Measurements from ENCODE around the gene GTF2B. TPM values are rescaled to one million over a fixed set of nuclear protein-coding genes. Genes with fewer than 3 reads are reported as not detected.
"Not testable (repeated sequence)": the region's sequence is repeated elsewhere in the genome, so short reads cannot be mapped to it uniquely, and the experiment has no call there.

The GTF2B gene
- total RNA-seq, 1 donor from 2014 or later: 28.3 TPM

DNA sequence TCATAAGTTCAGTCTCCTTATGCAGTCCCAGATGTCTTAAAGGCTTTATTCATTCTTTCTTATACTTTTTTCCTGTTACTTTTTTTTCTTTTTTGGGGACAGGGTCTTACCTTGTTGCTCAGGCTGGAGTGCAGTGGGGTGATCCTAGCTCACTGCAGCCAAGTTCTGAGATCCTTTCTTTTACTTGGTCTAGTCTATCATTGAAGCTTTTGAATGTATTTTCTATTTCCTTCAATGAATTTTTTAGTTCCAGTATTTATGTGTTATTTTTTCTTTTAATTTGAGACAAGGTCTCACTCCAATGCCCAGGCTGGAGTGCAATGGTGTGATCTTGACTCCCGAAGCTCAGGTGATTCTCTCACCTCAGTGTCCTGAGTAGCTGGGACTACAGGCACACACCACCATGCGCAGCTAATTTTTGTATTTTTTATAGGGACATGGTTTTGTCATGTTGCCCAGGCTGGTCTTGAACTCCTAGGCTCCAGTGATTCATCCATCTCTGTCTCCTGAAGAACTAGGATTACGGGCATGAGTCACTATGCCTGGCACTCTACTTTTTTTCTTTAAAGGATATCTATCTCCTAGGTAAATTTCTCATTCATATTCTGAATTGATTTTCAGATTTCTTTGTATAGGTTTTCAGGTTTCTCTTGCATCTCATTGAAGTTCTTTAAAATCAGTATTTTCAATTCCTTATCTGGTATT lies 26.1 kb upstream of the GTF2B start:
- Histone ChIP-seq H3K9ac (ENCODE audit: low read length) (no peak overlapping the region), H3K4me1 (ENCODE audit: insufficient read depth, low read length) (no peaks in the 10 kb centered on the region), H3K4me3 (ENCODE audit: insufficient read depth, low read depth, low read length) (no peak overlapping the region), H4K20me1 (ENCODE audit: insufficient read depth, low read length) (no peaks in the 10 kb centered on the region), H3K4me2 (ENCODE audit: low read length) (no peak overlapping the region), H3K79me2 (ENCODE audit: insufficient read depth, low read length) (no peaks in the 10 kb centered on the region), H3K36me3 (ENCODE audit: insufficient read depth, low read length) (no peaks in the 10 kb centered on the region), H3K9me3 (ENCODE audit: insufficient read depth, low read depth, low read length) (no peaks in the 10 kb centered on the region), H3K27ac (ENCODE audit: low read depth, low read length) (no peak overlapping the region), H3K27me3 (ENCODE audit: insufficient read depth, low read length) (no peaks in the 10 kb centered on the region), H2AFZ (ENCODE audit: low read depth, low read length) (no peak overlapping the region)
- FAIRE-seq: no peak
- H3K4me1 Mint-ChIP-seq (ENCODE audit: low read depth, unreplicated experiment): no peaks in the 10 kb centered on the region
- no peak overlapping the region for H3K27ac Mint-ChIP-seq (ENCODE audit: unreplicated experiment)
- H3K36me3 Mint-ChIP-seq (ENCODE audit: low read depth, unreplicated experiment): peaks cover 32% of the 10 kb centered on the region
- DNase-seq (ENCODE audit: low read depth): no peak
- no peaks in the 10 kb centered on the region for H3K27me3 Mint-ChIP-seq (ENCODE audit: low read depth, unreplicated experiment)
- no peak overlapping the region for H3K4me3 Mint-ChIP-seq (ENCODE audit: unreplicated experiment)
- H3K9me3 Mint-ChIP-seq (ENCODE audit: unreplicated experiment): peaks cover 18% of the 10 kb centered on the region
- TF ChIP-seq EZH2 (IDR thresholded peaks at IDR 0.05; ENCODE audit: insufficient read depth, low read length): no peak
- TF ChIP-seq, protein P1, sequence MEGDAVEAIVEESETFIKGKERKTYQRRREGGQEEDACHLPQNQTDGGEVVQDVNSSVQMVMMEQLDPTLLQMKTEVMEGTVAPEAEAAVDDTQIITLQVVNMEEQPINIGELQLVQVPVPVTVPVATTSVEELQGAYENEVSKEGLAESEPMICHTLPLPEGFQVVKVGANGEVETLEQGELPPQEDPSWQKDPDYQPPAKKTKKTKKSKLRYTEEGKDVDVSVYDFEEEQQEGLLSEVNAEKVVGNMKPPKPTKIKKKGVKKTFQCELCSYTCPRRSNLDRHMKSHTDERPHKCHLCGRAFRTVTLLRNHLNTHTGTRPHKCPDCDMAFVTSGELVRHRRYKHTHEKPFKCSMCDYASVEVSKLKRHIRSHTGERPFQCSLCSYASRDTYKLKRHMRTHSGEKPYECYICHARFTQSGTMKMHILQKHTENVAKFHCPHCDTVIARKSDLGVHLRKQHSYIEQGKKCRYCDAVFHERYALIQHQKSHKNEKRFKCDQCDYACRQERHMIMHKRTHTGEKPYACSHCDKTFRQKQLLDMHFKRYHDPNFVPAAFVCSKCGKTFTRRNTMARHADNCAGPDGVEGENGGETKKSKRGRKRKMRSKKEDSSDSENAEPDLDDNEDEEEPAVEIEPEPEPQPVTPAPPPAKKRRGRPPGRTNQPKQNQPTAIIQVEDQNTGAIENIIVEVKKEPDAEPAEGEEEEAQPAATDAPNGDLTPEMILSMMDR (IDR thresholded peaks at IDR 0.05; ENCODE audit: insufficient read depth, low read depth, low read length): no peak

DNA sequence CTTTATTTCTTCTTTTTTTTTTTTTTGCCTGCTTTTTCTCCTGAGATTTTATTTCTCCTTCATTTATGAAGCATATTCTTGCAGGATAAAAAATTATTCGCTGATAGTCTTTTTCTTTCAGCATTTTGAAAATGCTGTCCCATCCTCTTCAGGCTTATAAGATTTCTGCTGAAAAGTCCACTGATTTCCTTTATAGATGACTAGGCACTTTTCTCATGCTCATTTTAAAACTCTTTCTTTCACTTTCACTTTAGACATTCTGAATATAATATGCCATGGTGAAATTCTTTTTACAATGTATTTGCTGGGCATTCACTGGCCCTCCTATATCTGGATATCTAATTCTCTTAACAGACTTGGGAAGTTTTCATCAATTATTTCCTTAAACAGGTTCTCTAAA lies 25.5 kb upstream of the GTF2B start:
- peaks cover 18% of the 10 kb centered on the region for H3K9me3 Mint-ChIP-seq (ENCODE audit: unreplicated experiment)
- H3K27ac Mint-ChIP-seq (ENCODE audit: unreplicated experiment): no peak overlapping the region
- H3K4me1 ChIP-seq (ENCODE audit: insufficient read depth, low read length): no peaks in the 10 kb centered on the region
- no peaks in the 10 kb centered on the region for H3K36me3 ChIP-seq (ENCODE audit: insufficient read depth, low read length)
- H2AFZ ChIP-seq (ENCODE audit: low read depth, low read length): no peak overlapping the region
- TF ChIP-seq, protein P1 (IDR thresholded peaks at IDR 0.05; ENCODE audit: insufficient read depth, low read depth, low read length): no peak
- no peak for TF ChIP-seq EZH2 (IDR thresholded peaks at IDR 0.05; ENCODE audit: insufficient read depth, low read length)
- H3K36me3 Mint-ChIP-seq (ENCODE audit: low read depth, unreplicated experiment): peaks cover 28% of the 10 kb centered on the region
- no peak overlapping the region for H3K4me3 ChIP-seq (ENCODE audit: insufficient read depth, low read depth, low read length)
- FAIRE-seq (no peak), DNase-seq (ENCODE audit: low read depth) (no peak)
- H3K4me3 Mint-ChIP-seq (ENCODE audit: unreplicated experiment): no peak overlapping the region
- no peaks in the 10 kb centered on the region for H3K27me3 ChIP-seq (ENCODE audit: insufficient read depth, low read length)
- no peak overlapping the region for H3K4me2 ChIP-seq (ENCODE audit: low read length)
- H3K4me1 Mint-ChIP-seq (ENCODE audit: low read depth, unreplicated experiment): no peaks in the 10 kb centered on the region
- no peaks in the 10 kb centered on the region for H3K9me3 ChIP-seq (ENCODE audit: insufficient read depth, low read depth, low read length)
- no peak overlapping the region for H3K27ac ChIP-seq (ENCODE audit: low read depth, low read length)
- H4K20me1 ChIP-seq (ENCODE audit: insufficient read depth, low read length): no peaks in the 10 kb centered on the region
- H3K27me3 Mint-ChIP-seq (ENCODE audit: low read depth, unreplicated experiment): no peaks in the 10 kb centered on the region
- H3K9ac ChIP-seq (ENCODE audit: low read length): no peak overlapping the region
- H3K79me2 ChIP-seq (ENCODE audit: insufficient read depth, low read length): no peaks in the 10 kb centered on the region

DNA sequence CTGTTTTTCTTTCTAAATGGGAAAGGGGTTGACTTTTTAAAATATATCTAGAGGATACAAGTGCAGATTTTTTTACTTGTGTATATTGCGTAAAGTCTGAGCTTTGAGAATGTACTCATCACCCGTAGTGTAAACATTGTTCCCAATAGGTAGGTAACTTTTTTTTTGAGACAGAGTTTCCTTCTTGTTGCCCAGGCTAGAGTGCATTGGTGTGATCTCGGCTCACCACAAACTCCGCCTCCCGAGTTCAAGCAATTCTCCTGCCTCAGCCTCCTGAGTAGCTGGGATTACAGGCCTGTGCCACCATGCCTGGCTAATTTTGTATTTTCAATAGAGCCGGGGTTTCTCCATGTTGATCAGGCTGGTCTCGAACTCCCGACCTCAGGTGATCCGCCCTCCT lies 20.4 kb upstream of the GTF2B start:
- not testable (repeated sequence) for H3K4me3 Mint-ChIP-seq (ENCODE audit: unreplicated experiment); H2AFZ ChIP-seq (ENCODE audit: low read depth, low read length); H3K9me3 Mint-ChIP-seq (ENCODE audit: unreplicated experiment); H3K4me2 ChIP-seq (ENCODE audit: low read length); H3K4me1 Mint-ChIP-seq (ENCODE audit: low read depth, unreplicated experiment); H3K4me1 ChIP-seq (ENCODE audit: insufficient read depth, low read length); H4K20me1 ChIP-seq (ENCODE audit: insufficient read depth, low read length); H3K79me2 ChIP-seq (ENCODE audit: insufficient read depth, low read length); H3K27me3 Mint-ChIP-seq (ENCODE audit: low read depth, unreplicated experiment); DNase-seq (ENCODE audit: low read depth); H3K9ac ChIP-seq (ENCODE audit: low read length); H3K27ac ChIP-seq (ENCODE audit: low read depth, low read length); H3K36me3 ChIP-seq (ENCODE audit: insufficient read depth, low read length); H3K36me3 Mint-ChIP-seq (ENCODE audit: low read depth, unreplicated experiment); H3K4me3 ChIP-seq (ENCODE audit: insufficient read depth, low read depth, low read length); H3K9me3 ChIP-seq (ENCODE audit: insufficient read depth, low read depth, low read length); FAIRE-seq; H3K27me3 ChIP-seq (ENCODE audit: insufficient read depth, low read length); H3K27ac Mint-ChIP-seq (ENCODE audit: unreplicated experiment)

Measured in astrocyte (in vitro differentiated cells and primary cell).